HEK293 (cell line): ENCODE results near the gene AXIN1.

Experiments
- ATF2 ChIP-seq: fragments of 450-650 bp; formaldehyde crosslinking; IDR thresholded peaks from 2 replicates; pipeline ENCODE4 v1.5.1; 2016; ENCODE audit warnings: missing biosample characterization, missing genetic modification characterization, low read depth
- CTCF ChIP-seq: fragments of 450-650 bp; formaldehyde crosslinking; IDR thresholded peaks from 2 replicates; pipeline ENCODE4 v1.5.1; 2016; ENCODE audit warnings: missing biosample characterization, missing genetic modification characterization
- GLI2 ChIP-seq: fragments of 450-650 bp; formaldehyde crosslinking; IDR thresholded peaks from 2 replicates; pipeline ENCODE4; 2017; ENCODE audit warnings: missing biosample characterization, missing genetic modification characterization, low read depth, borderline replicate concordance
- GLIS2 ChIP-seq: fragments of 450-650 bp; formaldehyde crosslinking; IDR thresholded peaks from 2 replicates; pipeline ENCODE4 v1.5.1; 2016; ENCODE audit warnings: missing biosample characterization, missing genetic modification characterization
- HIC1 ChIP-seq: fragments of 450-650 bp; formaldehyde crosslinking; IDR thresholded peaks from 2 replicates; pipeline ENCODE4 v1.5.1; 2016; ENCODE audit warnings: missing biosample characterization, missing genetic modification characterization
- KLF1 ChIP-seq: fragments of 450-650 bp; formaldehyde crosslinking; IDR thresholded peaks from 2 replicates; pipeline ENCODE4 v1.5.1; 2016; ENCODE audit warnings: missing biosample characterization, missing genetic modification characterization
- ZBTB17 ChIP-seq: fragments of 450-650 bp; formaldehyde crosslinking; IDR thresholded peaks from 2 replicates; pipeline ENCODE4 v1.5.1; 2016; ENCODE audit warnings: missing biosample characterization, missing genetic modification characterization
- ZBTB20 ChIP-seq: fragments of 450-650 bp; formaldehyde crosslinking; IDR thresholded peaks from 2 replicates; pipeline ENCODE4 v1.5.1; 2016; ENCODE audit warnings: missing biosample characterization, missing genetic modification characterization
- ZBTB21 ChIP-seq: fragments of 450-650 bp; formaldehyde crosslinking; IDR thresholded peaks from 2 replicates; pipeline ENCODE4 v1.5.1; 2017; ENCODE audit warnings: missing biosample characterization, missing genetic modification characterization
- ZBTB26 ChIP-seq: fragments of 450-650 bp; formaldehyde crosslinking; optimal IDR thresholded peaks from 2 replicates; pipeline ENCODE3; 2016; ENCODE audit warnings: missing biosample characterization, mild to moderate bottlenecking, missing genetic modification characterization
- ZEB2 ChIP-seq: fragments of 450-650 bp; formaldehyde crosslinking; IDR thresholded peaks from 2 replicates; pipeline ENCODE4 v1.5.1; 2016; ENCODE audit warnings: missing biosample characterization, missing genetic modification characterization
- ZIC2 ChIP-seq: fragments of 450-650 bp; formaldehyde crosslinking; IDR thresholded peaks from 2 replicates; pipeline ENCODE4 v1.5.1; 2016; ENCODE audit warnings: missing biosample characterization, missing genetic modification characterization
- ZNF10 ChIP-seq: fragments of 450-650 bp; formaldehyde crosslinking; IDR thresholded peaks from 2 replicates; pipeline ENCODE4 v1.5.1; 2017; ENCODE audit warnings: missing biosample characterization, missing genetic modification characterization
- ZNF138 ChIP-seq: fragments of 450-650 bp; formaldehyde crosslinking; IDR thresholded peaks from 2 replicates; pipeline ENCODE4 v1.5.1; 2016; ENCODE audit warnings: missing biosample characterization, missing genetic modification characterization, borderline replicate concordance
- ZNF140 ChIP-seq: fragments of 450-650 bp; formaldehyde crosslinking; IDR thresholded peaks from 2 replicates; pipeline ENCODE4 v1.5.1; 2016; ENCODE audit warnings: missing biosample characterization, missing genetic modification characterization
- ZNF175 ChIP-seq: fragments of 450-650 bp; formaldehyde crosslinking; IDR thresholded peaks from 2 replicates; pipeline ENCODE4 v1.5.1; 2016; ENCODE audit warnings: missing biosample characterization, missing genetic modification characterization
- ZNF23 ChIP-seq: fragments of 450-650 bp; formaldehyde crosslinking; IDR thresholded peaks from 2 replicates; pipeline ENCODE4 v1.5.1; 2016; ENCODE audit warnings: missing biosample characterization, missing genetic modification characterization, borderline replicate concordance
- ZNF341 ChIP-seq: fragments of 450-650 bp; formaldehyde crosslinking; IDR thresholded peaks from 2 replicates; pipeline ENCODE4; 2016; ENCODE audit warnings: low read depth, missing biosample characterization, missing genetic modification characterization
- ZNF394 ChIP-seq: fragments of 450-650 bp; formaldehyde crosslinking; IDR thresholded peaks from 2 replicates; pipeline ENCODE4 v1.5.1; 2016; ENCODE audit warnings: missing biosample characterization, missing genetic modification characterization, mild to moderate bottlenecking, moderate library complexity, borderline replicate concordance
- ZNF423 ChIP-seq: fragments of 450-650 bp; formaldehyde crosslinking; IDR thresholded peaks from 2 replicates; pipeline ENCODE4 v1.5.1; 2016; ENCODE audit warnings: missing biosample characterization, missing genetic modification characterization
- ZNF426 ChIP-seq: fragments of 450-650 bp; formaldehyde crosslinking; IDR thresholded peaks from 2 replicates; pipeline ENCODE4 v1.5.1; 2017; ENCODE audit warnings: missing biosample characterization, missing genetic modification characterization, mild to moderate bottlenecking, inconsistent platforms, moderate library complexity
- ZNF488 ChIP-seq: fragments of 450-650 bp; formaldehyde crosslinking; IDR thresholded peaks from 2 replicates; pipeline ENCODE4 v1.5.1; 2016; ENCODE audit warnings: missing biosample characterization, missing genetic modification characterization
- ZNF530 ChIP-seq: fragments of 450-650 bp; formaldehyde crosslinking; IDR thresholded peaks from 2 replicates; pipeline ENCODE4 v1.5.1; 2016; ENCODE audit warnings: low read depth, missing biosample characterization, missing genetic modification characterization
- ZNF555 ChIP-seq: fragments of 450-650 bp; formaldehyde crosslinking; conservative IDR thresholded peaks from 2 replicates; pipeline ENCODE4 v1.5.1; 2017; ENCODE audit warnings: missing biosample characterization, mild to moderate bottlenecking, missing genetic modification characterization, inconsistent platforms
- ZNF561 ChIP-seq: fragments of 450-650 bp; IDR thresholded peaks from 2 replicates; pipeline ENCODE4 v1.5.1; 2018; ENCODE audit warnings: missing biosample characterization, missing genetic modification characterization, borderline replicate concordance
- ZNF629 ChIP-seq: fragments of 450-650 bp; formaldehyde crosslinking; IDR thresholded peaks from 2 replicates; pipeline ENCODE4 v1.5.1; 2017; ENCODE audit warnings: missing biosample characterization, missing genetic modification characterization
- ZNF654 ChIP-seq: fragments of 450-650 bp; formaldehyde crosslinking; IDR thresholded peaks from 2 replicates; pipeline ENCODE4 v1.5.1; 2016; ENCODE audit warnings: low read depth, missing biosample characterization, missing genetic modification characterization
- ZNF704 ChIP-seq: fragments of 450-650 bp; formaldehyde crosslinking; IDR thresholded peaks from 2 replicates; pipeline ENCODE4 v1.5.1; 2016; ENCODE audit warnings: missing biosample characterization, missing genetic modification characterization
- ZNF747 ChIP-seq: fragments of 450-650 bp; formaldehyde crosslinking; IDR thresholded peaks from 2 replicates; pipeline ENCODE4 v1.5.1; 2016; ENCODE audit warnings: missing biosample characterization, missing genetic modification characterization
- ZSCAN30 ChIP-seq: fragments of 450-650 bp; IDR thresholded peaks from 2 replicates; pipeline ENCODE4 v1.5.1; 2018; ENCODE audit warnings: missing biosample characterization, mild to moderate bottlenecking, missing genetic modification characterization, moderate library complexity
- ZXDB ChIP-seq: fragments of 450-650 bp; formaldehyde crosslinking; IDR thresholded peaks from 2 replicates; pipeline ENCODE4 v1.5.1; 2016; ENCODE audit warnings: missing biosample characterization, missing genetic modification characterization

Gene AXIN1

GRCh38 chr16:397736-398332 lies 45.3 kb upstream of the AXIN1 start (continued):
- no peak for TF ChIP-seq ZXDB (tag by site-specific recombination)
- TF ChIP-seq ZNF530 (tag by site-specific recombination), result no peak
- no peak for TF ChIP-seq KLF1
- no peak for TF ChIP-seq ZSCAN30 (tag by site-specific recombination)
- no peak; the same call in 1 of the 2 replicates for TF ChIP-seq ZNF394 (tag by site-specific recombination)
- no peak for TF ChIP-seq GLI2 (tag by site-specific recombination)
- peak; percentile 99 for TF ChIP-seq ZBTB20 (tag by site-specific recombination)
- no peak for TF ChIP-seq ZNF140 (tag by site-specific recombination)
- TF ChIP-seq ZNF426, result no peak
- peak; percentile 59 for TF ChIP-seq GLIS2 (tag by site-specific recombination)
- TF ChIP-seq ZBTB21 (tag by site-specific recombination), result no peak
- peak; percentile 65 for TF ChIP-seq ZBTB17 (tag by site-specific recombination)
- 0 out of 2 replicates have a peak, but pooled peaks have one; percentile 21 for TF ChIP-seq ZNF10 (tag by site-specific recombination)
- 0 out of 2 replicates have a peak, but pooled peaks have one; percentile 13 for TF ChIP-seq ZNF341 (tag by site-specific recombination)
- TF ChIP-seq ZIC2 (tag by site-specific recombination), result no peak
- no peak for TF ChIP-seq ZNF488
- no peak for TF ChIP-seq ZNF629 (tag by site-specific recombination)
- no peak for TF ChIP-seq ZNF423 (tag by site-specific recombination)
- peak; percentile 29; the same call in 1 of the 2 replicates for TF ChIP-seq HIC1 (tag by site-specific recombination)
- TF ChIP-seq ZNF23 (tag by site-specific recombination), result no peak
- TF ChIP-seq ZNF654, result no peak
- no peak for TF ChIP-seq ZNF561 (tag by site-specific recombination)
- TF ChIP-seq CTCF (tag by site-specific recombination), result peak; percentile 72
- no peak for TF ChIP-seq ZNF175 (tag by site-specific recombination)
- no peak for TF ChIP-seq ZNF555 (tag by site-specific recombination)
- TF ChIP-seq ZNF704 (tag by site-specific recombination), result no peak
- TF ChIP-seq ZBTB26 (tag by site-specific recombination), result no peak
- TF ChIP-seq ZNF138 (tag by site-specific recombination), result no peak
- TF ChIP-seq ZNF747 (tag by site-specific recombination), result no peak
- TF ChIP-seq ATF2 (tag by site-specific recombination), result no peak
- no peak for TF ChIP-seq ZEB2
